OCI-LY7 (cell line): Measurements from ENCODE around the gene RIMBP2.

ENCODE experiments used
- EZH2phosphoT487 ChIP-seq: fragments of 200-600 bp; sonication (generic); IDR thresholded peaks from 2 replicates; pipeline ENCODE4 v1.6.1; 2018; ENCODE audit warnings: low read depth, borderline replicate concordance, mild to moderate bottlenecking, mixed run types, antibody characterized with exemption, low read length, moderate library complexity, mixed read lengths
- TF ChIP-seq, protein P1 (sequence below): fragments of 200-600 bp; sonication (generic); conservative IDR thresholded peaks from 2 replicates; pipeline ENCODE4 v1.5.1; 2014; ENCODE audit warnings: mild to moderate bottlenecking, antibody characterized with exemption, low read length, moderate library complexity, mixed read lengths

GRCh38 chr12:130603396-130603965 lies 112.6 kb downstream of the RIMBP2 start:
- TF ChIP-seq, protein P1, sequence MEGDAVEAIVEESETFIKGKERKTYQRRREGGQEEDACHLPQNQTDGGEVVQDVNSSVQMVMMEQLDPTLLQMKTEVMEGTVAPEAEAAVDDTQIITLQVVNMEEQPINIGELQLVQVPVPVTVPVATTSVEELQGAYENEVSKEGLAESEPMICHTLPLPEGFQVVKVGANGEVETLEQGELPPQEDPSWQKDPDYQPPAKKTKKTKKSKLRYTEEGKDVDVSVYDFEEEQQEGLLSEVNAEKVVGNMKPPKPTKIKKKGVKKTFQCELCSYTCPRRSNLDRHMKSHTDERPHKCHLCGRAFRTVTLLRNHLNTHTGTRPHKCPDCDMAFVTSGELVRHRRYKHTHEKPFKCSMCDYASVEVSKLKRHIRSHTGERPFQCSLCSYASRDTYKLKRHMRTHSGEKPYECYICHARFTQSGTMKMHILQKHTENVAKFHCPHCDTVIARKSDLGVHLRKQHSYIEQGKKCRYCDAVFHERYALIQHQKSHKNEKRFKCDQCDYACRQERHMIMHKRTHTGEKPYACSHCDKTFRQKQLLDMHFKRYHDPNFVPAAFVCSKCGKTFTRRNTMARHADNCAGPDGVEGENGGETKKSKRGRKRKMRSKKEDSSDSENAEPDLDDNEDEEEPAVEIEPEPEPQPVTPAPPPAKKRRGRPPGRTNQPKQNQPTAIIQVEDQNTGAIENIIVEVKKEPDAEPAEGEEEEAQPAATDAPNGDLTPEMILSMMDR: no peak
- TF ChIP-seq EZH2phosphoT487: no peak
